SH-SY5Y (cell line): ENCODE data around the gene MRPL36.

Experiments used
- GATA2 ChIP-seq: IDR thresholded peaks from 2 replicates; pipeline ENCODE4 v1.6.1; 2011; ENCODE audit warnings: mild to moderate bottlenecking, low read depth, low read length
- GATA3 ChIP-seq: IDR thresholded peaks from 2 replicates; pipeline ENCODE4 v1.6.1; 2011; ENCODE audit warnings: low read depth, mild to moderate bottlenecking, low read length, moderate library complexity

DNA sequence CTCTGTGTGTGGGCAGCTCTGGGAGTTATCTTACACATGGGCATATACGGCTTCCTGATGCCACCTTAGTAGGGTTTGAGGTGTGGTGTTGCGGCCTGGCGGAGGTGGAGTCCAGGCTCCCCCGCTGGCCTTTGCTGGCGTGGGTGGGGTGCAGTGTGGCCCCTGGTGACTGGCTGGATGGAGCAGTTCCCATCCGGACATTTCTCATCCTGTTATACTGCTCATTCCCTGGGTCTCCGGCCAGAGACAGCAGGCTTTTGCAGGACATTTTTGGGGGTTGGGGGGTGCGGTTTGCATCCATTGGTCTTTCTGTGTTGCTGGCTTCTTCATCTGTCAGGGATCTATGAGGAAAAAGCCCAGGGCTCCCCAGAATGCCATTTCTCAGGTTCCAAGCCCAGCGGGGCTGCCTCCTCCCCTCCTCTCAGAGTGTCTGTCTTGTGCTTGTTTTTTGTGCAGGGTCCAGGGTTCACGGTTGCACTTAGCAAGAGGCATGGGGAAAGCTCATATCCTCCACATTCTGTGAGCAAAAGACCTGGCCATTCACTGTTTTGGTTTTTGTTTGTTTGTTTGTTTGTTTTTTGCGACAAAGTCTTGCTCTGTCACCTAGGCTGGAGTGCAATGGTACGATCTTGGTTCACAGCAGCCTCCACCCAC is 23.9 kb upstream of the MRPL36 start:
- TF ChIP-seq GATA2 (no peak), GATA3 (no peak)
